ENCODE measurements around the gene BPIFA2.

DNA sequence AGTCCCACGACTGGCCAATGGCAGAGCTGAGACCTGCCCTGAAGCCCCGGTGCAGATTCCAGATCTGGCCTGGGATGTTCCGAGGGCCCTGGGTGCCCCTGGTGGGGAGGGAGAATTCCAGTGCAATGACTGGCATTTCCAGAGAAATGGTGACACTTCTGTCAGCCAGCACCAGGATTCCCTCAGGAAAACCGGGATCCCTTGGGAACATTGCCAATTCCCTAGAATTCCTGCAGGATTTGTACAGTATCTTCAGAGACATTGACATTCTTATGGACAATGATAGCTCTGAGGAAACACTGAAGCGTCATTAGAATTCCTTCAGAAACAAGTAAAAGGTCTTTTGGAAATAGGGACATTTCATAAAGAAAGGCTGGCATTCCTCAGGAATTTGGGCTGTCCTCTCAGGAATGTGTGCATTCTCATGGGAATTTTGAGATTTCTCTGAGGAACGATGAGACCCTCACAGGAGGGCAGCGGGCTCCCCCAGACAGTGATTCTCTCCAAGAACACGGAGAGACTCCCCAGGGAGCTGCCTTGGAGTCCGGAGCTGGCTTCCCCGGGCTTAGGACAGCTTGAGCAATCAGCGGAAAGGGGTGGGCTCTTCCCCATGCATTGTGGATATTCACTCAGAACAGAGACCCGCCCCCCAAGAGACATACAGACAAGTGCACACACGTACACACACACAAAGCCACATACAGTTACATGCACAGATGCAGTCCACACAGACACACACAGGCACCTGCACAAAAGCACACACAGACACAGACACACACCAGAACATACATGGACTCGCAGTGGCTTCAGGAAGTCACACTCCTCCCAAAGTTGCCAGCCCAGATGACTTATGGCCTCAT lies 35.2 kb upstream of the BPIFA2 start:
- TF ChIP-seq CTCF (IDR thresholded peaks at IDR 0.05 in 8 of 11, conservative IDR thresholded peaks at IDR 0.05 in 3 of 11) (no peak), POLR2A (IDR thresholded peaks at IDR 0.05) (no peak)

All from spleen (tissue), 7 donors.